AG20443 (cell line): ENCODE data around the gene ALG3.

Source experiments
- DNase-seq: peaks from one replicate; pipeline ENCODE4 v3.0.0; 2012; ENCODE audit warnings: low spot score, mixed read lengths

Gene ALG3

DNA sequence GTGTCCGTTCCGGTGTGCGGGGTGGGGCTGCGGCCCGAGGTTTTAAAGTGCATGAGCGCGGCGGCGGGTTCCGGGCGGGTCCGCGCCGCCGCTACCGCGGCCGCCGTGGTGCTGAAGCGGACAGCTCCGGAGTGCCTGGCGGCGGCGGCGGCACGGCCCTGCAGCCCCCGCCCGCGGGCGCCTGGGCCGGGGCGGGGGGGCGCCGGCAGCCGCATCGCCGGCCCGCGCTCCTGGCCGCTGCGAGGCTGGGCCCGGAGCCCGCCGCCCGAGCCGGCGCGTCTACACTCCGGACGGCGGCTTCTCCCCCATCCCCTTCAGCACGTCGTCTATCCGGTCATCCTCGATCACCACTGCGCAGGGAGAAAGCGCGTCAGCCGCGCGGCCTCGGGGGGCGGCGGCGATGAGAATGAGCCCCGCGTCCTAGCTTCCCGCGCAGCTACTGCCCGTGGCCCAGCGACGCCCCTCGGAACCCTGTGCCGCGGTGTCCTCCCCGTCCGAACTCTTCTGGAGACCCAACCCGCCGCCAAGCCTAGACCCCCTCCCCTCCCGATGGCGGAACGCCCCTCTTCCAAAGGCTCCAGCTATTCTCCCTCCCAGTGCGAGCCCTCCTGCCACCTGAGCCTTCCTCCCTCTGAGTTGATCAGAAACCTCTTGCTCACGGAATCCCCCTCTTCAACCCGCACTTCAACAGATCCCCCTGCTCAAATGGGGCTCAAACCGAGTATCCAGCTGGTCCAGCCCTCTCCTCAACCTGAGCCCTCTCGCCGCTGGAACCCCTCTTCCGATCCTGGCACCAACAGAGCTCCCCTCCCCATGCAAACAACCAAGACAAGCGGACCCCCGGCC lies 11.3 kb upstream of the ALG3 start:
- peak; percentile 89 for DNase-seq

DNA sequence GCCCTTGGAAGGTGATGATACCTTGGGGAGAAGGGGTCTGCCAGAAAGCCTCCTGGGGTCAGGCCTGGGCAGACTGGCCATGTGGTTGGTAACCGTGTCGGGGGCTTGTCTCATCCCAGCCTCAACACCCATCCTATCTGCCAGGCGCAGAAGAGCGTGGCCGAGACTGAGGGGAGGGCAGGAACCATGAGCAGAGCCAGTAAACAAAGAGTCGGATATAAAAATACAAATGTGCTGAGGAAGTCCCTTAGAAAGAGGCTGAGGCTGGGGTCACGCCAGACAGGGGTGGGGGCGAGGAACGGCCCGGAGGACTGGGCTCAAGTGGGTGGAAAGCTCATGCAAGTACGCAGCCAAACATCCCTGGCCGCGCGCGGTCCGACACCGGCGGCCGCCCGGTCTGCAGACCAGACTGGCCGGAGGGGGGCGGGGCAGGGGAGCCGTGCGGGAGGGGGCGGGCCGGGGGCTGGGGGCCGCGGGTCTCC lies 10.7 kb upstream of the ALG3 start:
- no peak for DNase-seq

DNA sequence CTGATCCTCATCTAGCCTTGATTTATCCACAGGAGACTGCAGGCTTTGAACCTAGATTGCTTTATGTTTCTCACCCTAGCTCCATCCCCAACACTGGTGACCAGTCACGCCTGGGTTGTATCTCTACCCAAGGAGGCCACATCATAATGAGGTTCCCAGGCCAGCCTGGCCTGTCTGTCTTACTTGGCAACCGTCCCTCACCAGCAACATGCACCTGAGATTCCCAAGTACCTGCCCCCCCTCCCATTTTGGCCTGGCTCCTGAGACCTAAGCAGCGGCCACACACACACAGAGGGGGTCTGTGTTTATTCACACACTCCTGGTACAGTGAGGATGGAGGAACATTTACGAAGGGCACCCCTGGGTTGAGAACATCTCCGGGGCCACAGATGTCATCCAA lies 10.2 kb upstream of the ALG3 start:
- no peak for DNase-seq

DNA sequence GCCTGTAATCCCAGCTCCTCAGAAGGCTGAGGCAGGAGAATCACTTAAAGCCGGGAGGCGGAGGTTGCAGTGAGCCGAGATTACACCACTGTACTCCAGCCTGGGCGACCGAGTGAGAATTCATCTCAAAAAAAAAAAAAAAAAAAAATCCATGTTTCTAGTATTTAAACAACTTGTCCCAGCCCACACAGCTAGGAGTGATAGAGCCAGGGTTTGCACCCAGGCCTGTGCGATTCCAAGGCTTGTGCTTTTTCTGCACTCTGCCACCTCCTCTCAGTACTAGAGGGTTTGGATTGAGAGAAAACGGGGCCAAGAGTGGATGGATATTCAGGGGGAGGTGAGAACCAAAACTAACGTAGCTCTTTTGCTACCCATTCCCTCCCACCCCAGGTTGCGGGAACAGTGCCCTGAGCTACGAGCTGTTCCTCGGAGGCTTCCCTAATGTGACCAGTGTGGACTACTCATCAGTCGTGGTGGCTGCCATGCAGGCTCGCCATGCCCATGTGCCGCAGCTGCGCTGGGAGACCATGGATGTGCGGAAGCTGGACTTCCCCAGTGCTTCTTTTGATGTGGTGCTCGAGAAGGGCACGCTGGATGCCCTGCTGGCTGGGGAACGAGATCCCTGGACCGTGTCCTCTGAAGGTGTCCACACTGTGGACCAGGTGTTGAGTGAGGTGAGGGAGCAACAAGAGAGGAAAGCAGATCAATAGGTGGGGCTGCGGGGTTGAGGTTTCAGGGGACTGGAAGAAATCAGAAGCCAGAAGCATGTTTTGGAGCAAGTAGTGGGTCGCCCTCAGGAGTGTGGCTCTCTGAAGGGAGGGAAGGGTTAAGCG lies 8.5 kb upstream of the ALG3 start:
- no peak for DNase-seq

DNA sequence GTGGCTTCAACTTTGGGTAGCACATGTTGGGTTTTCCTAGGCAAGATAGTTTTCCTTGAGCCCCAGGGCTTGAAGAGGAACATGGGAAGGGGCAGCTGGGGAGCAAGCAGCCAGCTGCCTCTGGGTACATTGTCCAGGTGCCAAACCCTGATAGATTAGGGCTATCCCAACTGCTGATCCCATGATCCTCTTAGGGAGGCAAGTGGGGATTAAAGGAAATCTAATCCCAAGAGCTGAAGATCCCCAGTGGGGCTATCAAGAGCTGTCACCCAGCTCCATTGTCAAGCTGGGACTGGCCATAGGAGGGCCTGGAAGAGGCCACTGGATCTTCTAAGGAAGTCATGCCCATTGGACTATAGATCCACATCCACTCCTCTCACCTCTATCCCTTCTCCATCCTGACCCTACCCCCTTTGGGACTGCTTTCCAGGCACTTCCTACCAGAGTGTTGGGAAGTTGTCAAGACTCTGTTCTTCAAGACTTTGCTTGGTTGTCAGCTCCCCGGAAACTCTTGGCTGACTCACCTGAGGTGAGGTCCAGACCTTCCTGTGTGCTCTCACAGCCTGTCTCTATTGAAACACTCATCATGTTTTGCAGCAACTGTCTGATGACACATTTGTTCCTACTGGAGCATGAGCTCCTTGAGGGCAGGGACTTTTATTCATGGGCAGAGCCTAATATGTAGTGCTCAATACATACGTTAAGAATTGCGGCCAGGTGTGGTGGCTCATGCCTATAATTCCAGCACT lies 6.7 kb upstream of the ALG3 start:
- no peak for DNase-seq

DNA sequence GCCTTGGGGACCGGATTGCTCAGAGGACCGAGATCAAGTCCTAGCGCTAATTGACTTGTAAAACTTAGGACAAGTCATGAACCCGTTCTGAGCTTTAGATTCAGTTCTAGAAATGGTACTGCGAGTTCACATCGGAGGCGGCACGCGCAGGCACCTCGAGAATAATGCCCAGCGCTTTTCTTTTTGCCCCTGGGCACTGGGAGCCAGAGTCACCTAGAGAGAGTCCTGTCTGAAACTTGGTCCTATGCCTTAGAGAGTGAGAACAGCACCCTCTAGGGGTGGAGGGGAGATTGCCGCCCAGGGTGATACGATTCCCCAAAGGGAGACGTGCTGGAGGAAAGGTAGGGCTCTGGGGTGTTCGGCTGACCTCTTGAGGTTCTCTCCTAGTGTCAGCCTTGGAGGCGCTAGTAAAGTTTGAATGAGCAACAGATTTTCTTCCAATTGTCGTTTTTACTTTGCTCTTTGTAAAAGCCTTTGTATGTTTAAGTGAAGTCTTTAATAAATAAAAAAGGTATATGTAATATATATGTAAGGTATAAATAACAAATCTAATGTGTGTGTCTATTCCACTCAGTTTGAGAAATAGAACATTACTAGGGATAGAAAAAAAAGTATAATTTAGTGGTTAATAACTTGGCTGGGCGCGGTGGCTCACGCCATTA lies 1.5 kb upstream of the ALG3 start:
- DNase-seq = peak; percentile 86

DNA sequence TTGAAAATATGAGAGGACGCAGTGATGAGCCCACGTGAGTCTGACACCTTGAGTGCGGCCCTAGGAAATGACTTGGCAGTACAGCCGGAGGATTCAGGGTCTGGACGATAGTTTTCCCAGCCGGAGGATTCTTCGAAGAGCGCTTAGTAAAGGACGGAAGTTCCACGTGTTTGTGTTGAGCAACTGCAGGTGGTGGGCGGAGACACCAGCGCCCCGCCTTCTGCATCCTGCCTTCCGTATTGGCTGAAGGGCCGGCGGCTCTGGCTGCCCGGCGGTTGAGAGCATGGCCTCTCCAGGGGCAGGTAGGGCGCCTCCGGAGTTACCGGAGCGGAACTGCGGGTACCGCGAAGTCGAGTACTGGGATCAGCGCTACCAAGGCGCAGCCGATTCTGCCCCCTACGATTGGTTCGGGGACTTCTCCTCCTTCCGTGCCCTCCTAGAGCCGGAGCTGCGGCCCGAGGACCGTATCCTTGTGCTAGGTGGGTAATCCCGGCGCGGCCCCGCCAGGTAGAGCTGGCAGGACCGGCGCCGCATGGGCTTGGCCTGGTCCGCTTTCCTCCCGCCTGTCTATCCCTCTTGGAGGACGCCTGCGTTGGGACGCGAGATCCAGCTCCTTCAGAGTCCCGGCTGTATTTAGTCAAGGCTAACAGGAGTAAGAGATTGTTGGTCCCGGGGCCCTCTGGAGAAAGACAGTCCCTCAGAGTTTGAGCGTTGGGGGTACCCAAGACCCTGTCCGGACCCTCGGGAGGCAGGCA lies 827 bp upstream of the ALG3 start, which contains the start of gene EEF1AKMT4:
Gene EEF1AKMT4, plus strand, starts transcription at position 261 of the 755 bp plus-strand sequence. Its CDS starts 23 bp downstream, at position 284.
- peak; percentile 97 for DNase-seq

DNA sequence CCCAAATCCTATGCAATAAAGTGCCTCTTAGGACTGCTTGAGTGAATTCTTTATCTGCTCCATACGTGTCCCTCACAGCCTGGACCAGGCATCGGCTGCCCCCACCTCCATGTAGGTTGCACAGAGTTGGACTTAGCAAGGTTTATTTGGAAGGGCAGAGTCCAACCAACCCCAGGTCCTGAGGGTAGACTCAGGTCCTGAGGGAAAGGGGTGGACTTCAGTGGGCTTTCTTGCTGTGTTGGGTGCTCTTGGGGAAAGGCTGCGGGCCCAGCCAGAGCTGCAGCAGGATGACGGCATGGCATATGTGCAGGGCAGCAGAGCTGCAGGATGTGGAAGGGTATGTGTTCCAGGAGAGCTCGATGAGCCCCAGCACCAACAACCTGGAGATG lies 6.5 kb downstream of the ALG3 start:
- no peak for DNase-seq

DNA sequence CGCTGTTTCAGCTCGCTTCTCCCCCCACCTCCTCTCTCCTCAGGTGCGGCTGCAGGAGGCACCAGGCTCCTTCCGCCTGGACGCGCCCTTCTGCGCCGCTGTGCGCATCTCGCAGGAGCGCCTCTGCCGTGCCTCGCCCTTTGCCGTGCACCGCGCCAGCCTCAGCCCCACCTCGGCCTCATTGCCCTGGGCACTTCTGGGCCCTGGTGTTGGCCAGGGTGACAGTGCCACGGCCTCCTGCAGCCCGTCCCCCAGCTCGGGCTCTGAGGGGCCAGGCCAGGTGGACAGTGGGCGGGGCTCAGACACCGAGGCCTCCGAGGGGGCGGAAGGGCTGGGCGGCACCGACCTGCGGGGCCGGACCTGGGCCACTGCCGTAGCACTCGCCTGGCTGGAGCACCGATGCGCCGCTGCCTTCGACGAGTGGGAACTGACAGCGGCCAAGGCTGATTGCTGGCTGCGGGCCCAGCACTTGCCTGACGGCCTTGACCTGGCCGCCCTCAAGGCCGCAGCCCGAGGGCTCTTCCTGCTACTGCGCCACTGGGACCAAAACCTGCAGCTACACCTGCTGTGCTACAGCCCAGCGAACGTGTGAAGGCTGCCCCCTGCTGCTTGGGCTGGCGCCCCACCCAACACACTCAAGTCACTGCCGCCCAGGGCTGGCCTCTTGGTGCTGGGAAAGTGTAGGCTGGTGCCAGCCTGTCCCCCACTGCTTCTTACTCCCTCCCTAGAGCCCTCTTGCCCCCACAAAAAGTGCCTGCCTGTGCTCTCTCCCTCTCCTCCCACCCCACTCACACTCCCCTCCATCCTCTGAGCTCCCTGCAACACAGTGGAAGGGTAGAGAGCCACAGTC lies 7.1 kb downstream of the ALG3 start:
- no peak for DNase-seq

DNA sequence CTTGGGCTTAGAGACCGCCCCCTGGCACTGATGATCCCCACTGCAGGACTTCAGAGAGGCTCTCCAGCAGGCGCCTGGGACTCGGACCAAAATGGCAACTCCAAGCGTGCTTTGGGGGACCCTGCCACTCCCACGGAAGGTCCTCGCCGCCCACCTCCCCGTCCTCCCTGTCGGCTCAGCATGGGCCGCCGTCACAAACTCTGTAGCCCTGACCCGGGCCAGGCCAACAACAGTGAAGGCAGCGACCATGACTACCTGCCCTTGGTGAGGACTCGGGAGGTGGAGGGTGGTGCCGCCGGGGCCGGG lies 7.7 kb downstream of the ALG3 start:
- DNase-seq = no peak

DNA sequence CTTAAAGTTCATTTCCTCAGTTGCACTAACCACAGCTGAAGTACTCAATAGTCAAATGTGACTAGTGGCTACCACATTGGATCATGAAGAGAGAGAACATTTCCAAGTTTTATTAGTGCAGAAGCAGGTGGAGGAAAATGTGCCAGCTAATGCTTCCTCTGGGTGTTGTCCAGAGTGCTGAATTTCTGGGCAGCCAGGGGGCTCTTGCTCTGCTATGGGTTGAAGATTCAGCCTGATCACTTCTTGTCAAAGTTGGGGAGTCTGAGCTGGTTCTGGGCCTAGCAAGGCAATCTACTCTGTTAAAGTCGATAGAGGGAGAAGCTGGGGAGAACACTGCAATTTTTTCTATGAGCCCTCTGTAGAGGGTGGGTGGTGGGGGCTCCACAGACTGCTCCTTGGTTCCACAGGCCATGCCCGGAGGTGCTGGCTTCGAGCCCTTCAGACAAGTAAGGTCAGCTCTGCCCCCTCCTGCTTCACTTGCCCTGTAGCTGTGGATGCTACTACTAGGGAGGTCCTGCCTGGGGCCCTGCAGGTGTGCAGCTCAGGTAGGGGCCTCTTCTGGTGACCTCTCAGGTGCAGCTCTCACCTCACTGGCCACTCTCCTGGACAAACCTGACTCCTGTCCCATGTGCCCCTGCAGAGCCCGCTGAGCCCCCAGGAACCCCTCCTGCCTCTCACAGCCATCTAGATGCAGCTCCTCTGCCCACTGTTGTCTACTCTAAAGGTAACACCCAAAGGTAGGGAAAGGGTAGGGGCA lies 8.2 kb downstream of the ALG3 start:
- DNase-seq = peak; percentile 56

DNA sequence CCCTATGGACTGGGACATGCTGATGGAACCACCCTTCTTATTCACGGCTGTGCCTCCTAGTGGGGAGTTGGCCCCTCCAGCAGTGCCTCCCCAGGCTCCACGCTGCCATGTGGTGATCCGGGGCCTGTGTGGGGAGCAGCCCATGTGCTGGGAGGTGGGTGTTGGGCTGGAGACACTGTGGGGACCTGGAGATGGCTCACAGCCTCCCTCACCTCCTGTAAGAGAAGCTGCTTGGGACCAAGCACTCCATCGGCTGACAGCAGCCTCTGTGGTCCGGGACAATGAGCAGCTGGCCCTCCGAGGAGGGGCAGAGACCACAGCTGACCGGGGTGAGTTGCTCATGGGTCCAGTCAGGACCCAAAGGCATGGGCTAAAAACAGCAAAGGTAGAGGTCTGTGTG lies 9.1 kb downstream of the ALG3 start:
- no peak for DNase-seq

DNA sequence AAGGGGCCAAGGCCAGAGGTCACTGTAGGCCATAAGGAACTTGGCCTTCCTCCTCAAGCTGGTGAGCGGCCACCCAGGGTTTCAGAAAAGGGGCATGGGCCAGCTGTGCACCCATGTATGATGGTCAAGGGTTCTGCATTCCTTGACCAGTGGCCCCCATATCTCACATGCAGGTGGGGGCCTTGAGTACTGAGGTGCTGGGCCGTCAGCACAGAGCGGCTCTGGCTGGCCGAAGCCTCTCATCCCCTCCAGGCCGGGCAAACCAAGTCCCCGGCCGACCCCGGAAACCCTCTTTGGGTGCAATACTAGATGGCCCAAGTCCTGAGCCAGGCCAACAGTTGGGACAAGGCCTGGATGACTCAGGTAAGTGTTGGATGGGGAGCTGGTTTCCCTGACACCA lies 9.5 kb downstream of the ALG3 start:
- no peak for DNase-seq

DNA sequence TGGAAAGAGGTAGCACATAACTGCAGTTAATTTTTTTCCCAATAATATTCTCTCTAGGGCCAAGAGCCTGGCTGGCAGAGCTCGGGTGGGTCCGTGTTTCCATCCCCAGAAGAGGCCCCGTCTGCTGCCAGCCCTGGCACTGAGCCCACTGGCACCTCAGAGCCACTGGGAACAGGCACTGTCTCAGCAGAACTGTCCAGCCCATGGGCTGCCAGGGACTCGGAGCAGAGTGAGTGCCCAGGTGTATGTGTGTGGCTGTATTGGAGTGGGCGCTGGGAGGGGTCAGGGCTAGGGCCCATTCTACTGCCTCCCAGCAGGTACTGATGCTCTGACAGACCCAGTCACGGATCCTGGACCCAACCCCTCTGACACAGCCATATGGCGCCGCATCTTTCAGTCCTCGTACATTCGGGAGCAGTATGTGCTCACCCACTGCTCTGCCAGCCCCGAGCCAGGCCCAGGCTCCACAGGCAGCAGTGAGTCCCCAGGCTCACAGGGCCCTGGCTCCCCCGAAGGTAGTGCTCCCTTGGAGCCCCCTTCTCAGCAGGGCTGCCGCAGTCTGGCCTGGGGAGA lies 10.4 kb downstream of the ALG3 start:
- no peak for DNase-seq

DNA sequence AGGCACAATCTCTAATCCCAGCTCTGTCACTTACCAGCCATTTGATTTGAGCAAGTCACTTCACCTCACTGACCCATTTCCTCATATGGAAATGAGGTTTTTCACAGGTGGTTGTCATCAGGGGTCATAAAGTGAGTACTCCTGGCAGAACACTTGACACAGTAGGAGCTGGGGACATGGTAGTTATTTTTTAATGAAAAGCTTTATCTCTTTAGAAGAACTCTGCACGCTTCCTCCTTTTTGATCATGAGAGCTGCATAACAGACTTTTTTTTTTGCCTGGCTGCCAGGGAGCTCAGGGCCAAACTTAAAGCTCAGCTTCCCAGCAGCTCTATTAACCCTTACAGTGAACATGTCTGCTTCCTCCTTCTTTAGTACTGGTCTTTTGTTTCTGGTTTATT lies 11.0 kb downstream of the ALG3 start:
- no peak for DNase-seq

DNA sequence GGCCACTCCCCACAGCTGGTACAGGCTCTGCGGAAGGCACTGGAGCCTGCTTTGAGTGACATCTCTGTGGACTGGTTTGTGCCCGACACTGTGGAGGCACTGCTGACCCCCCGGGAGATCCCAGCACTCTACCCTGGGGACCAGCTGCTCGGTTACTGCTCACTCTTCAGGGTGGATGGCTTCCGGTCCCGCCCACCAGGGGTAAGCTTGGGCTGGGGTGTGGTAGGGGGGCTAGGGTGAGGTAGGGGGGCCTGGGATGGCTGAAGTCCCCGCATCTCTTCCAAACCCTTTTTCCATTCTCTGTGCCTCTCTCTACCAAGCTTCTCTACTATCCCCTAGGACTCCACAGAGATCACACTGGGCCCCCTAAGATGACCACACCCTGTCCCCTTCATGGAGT lies 11.6 kb downstream of the ALG3 start:
- DNase-seq = no peak

DNA sequence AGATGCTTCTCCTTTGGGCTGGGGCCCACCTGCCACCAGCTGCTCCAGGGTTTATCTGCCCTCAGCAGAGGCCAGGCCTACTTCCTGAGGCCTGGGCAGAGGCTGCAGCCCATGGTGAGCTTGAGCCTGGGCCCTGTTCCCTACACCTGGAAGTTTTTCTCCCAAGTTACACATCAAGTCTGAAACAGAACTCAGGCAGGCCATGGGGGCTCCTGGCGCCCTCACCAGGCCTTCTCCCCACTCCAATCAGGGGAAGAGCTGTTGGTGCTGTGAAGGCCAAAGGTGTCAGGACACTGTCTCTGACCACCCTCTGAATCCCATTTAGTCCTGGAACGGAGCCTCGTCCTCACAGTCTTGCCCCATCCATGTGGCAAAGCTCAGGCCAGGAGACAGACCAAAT lies 12.1 kb downstream of the ALG3 start:
- DNase-seq = no peak

DNA sequence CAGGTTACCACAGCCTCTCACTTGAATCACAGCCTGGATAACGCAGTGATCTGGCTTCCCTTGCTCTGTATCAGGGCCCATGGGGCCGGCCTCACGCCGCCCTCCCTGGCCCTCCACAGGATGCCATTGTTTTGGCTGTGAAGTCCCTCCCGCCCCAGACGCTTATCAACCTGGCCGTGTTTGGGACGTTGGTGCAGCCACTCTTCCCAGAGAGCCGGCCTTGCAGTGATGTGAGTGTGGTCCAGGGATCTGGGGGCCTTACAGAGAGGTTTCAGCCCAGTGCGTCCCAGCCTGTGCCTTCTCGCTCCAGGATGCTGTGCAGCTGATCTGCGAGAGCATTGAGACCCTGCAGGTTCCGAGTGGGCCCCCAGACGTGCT lies 12.7 kb downstream of the ALG3 start:
- no peak for DNase-seq

DNA sequence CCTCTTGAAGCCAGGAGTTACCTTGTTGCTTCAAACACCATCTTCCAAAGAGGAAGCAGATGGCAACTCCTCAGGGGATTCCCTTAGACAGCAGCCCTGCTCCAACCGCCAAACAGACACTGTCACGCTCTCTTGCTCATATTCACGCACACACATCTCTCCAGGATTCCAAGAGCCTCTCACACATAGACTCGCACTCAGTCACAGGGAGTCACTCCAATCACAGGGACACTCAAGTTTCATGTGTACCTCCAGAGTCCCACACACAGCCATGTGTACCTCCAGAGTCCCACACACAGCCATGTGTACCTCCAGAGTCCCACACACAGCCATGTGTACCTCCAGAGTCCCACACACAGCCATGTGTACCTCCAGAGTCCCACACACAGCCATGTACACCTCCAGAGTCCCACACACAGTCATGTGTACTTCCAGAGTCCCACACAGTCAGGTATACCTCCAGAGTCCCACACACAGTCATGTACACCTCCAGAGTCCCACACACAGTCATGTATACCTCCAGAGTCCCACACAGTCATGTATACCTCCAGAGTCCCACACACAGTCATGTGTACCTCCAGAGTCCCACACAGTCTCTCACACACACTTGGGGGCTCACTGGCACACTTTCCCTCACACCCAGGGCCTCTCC lies 13.3 kb downstream of the ALG3 start:
- DNase-seq = no peak
